Tibial nerve (tissue), 3 donors: Measurements from ENCODE around the gene HYDIN.

ENCODE experiments used
- POLR2A ChIP-seq, 2 donors: fragments of 450-650 bp; IDR thresholded peaks; one replicate each; pipeline ENCODE4 v1.6.1; 2017; ENCODE audit warnings: antibody characterized with exemption in 2 of 2, mild to moderate bottlenecking in 2 of 2, moderate library complexity in 2 of 2
- TF ChIP-seq, protein P1 (sequence below), 5 experiments: fragments of 200-600 bp in 3 of 5; fragments of 450-650 bp in 2 of 5; sonication (generic) in 3 of 5; IDR thresholded peaks; one replicate each; pipeline ENCODE4 v1.5.1; 2016 to 2019; ENCODE audit warnings: antibody characterized with exemption in 5 of 5, mild to moderate bottlenecking in 3 of 5, moderate library complexity in 2 of 5

DNA sequence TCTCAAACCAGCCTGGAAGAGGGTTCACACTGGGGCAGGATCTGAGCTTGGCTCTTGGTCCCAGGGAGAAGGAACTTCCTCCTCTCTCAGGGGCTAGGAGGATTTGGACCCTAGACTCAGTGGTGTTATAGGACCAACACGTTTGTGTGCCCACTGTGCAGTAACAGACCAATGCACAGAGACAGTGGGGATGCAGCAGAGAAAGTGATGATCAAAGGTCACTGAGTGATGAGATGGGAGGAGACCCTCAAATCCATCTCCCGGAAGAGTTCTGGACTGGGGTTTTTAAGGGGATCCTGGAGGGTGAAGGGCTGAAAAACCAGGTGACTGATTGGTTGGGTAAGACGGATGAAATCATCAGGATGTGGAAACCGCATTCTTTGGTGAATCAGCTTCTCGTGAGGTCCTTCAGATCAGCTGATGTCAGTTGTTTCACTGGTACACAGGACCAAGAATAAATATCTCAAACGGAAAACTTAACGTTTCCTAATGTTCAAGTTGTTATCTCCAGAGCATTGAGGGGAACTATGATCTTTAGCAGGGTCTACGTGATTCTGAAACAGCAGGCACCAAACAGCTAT is 426.3 kb downstream of the HYDIN start:
- TF ChIP-seq, protein P1, sequence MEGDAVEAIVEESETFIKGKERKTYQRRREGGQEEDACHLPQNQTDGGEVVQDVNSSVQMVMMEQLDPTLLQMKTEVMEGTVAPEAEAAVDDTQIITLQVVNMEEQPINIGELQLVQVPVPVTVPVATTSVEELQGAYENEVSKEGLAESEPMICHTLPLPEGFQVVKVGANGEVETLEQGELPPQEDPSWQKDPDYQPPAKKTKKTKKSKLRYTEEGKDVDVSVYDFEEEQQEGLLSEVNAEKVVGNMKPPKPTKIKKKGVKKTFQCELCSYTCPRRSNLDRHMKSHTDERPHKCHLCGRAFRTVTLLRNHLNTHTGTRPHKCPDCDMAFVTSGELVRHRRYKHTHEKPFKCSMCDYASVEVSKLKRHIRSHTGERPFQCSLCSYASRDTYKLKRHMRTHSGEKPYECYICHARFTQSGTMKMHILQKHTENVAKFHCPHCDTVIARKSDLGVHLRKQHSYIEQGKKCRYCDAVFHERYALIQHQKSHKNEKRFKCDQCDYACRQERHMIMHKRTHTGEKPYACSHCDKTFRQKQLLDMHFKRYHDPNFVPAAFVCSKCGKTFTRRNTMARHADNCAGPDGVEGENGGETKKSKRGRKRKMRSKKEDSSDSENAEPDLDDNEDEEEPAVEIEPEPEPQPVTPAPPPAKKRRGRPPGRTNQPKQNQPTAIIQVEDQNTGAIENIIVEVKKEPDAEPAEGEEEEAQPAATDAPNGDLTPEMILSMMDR (IDR thresholded peaks at IDR 0.05): no peak
- no peak for TF ChIP-seq POLR2A (IDR thresholded peaks at IDR 0.05)
